DND-41 (cell line): ENCODE data around the gene FXYD4.

Experiments
- CTCF ChIP-seq: IDR thresholded peaks from 2 replicates; pipeline ENCODE4 v1.5.1; 2012; ENCODE audit warnings: borderline replicate concordance, low read length, moderate library complexity, mild to moderate bottlenecking; ENCODE audit not compliant: poor library complexity, severe bottlenecking; ENCODE audit errors: extremely low read depth
- EZH2 ChIP-seq: IDR thresholded peaks from 3 replicates; pipeline ENCODE4 v1.6.1; 2012; ENCODE audit warnings: borderline replicate concordance, low read depth, mild to moderate bottlenecking, moderate library complexity, low read length, inconsistent platforms; ENCODE audit not compliant: severe bottlenecking

- TF ChIP-seq EZH2 (no peak), CTCF (no peak)
Measured at GRCh38 chr10:43347997-43348396, 23.4 kb upstream of the FXYD4 start.
